Lower leg skin (tissue), 3 donors: Measurements from ENCODE around the gene PSME3.

Experiments
- POLR2A ChIP-seq, 2 donors: fragments of 450-650 bp; IDR thresholded peaks; one replicate each; pipeline ENCODE4 v1.6.1; 2016 to 2017; ENCODE audit warnings: antibody characterized with exemption in 2 of 2, mild to moderate bottlenecking in 1 of 2, moderate library complexity in 1 of 2
- TF ChIP-seq, protein P1 (sequence below), 3 donors: fragments of 450-650 bp; IDR thresholded peaks; one replicate each; pipeline ENCODE4 v1.5.1; 2016; ENCODE audit warnings: antibody characterized with exemption in 3 of 3, mild to moderate bottlenecking in 3 of 3, moderate library complexity in 2 of 3

- TF ChIP-seq, protein P1, sequence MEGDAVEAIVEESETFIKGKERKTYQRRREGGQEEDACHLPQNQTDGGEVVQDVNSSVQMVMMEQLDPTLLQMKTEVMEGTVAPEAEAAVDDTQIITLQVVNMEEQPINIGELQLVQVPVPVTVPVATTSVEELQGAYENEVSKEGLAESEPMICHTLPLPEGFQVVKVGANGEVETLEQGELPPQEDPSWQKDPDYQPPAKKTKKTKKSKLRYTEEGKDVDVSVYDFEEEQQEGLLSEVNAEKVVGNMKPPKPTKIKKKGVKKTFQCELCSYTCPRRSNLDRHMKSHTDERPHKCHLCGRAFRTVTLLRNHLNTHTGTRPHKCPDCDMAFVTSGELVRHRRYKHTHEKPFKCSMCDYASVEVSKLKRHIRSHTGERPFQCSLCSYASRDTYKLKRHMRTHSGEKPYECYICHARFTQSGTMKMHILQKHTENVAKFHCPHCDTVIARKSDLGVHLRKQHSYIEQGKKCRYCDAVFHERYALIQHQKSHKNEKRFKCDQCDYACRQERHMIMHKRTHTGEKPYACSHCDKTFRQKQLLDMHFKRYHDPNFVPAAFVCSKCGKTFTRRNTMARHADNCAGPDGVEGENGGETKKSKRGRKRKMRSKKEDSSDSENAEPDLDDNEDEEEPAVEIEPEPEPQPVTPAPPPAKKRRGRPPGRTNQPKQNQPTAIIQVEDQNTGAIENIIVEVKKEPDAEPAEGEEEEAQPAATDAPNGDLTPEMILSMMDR (IDR thresholded peaks at IDR 0.05), result no peak
- no peak for TF ChIP-seq POLR2A (IDR thresholded peaks at IDR 0.05)
These were observed 15.3 kb upstream of the PSME3 start for GRCh38 chr17:42817866-42818265.
